ENCODE data around the gene CES4A. TPM values are rescaled to one million over a fixed set of nuclear protein-coding genes. Genes with fewer than 3 reads are reported as not detected.

CES4A gene
- total RNA-seq, 1 experiment from 2014 or later: 0.61 TPM

DNA sequence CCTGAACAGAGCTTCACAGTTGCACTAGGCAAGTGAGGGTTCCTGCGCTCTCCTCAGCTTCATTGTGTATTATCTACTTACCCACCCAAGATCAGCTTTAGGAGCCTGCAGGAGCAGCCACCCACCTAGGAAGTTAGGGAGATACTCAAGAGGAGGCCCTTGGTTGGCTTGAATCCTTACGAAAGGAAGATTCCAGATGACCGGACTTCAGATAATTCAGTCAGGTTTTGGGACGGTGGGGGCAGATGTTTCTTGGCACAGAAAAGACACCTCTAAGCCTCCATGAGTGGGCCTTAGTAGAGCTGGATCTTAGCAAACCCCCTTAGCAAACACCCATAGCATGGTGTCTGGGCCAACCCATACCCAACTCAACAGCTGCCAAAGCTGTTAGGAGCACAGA lies 38.2 kb downstream of the CES4A start (continued):
- no peak for TF ChIP-seq IRF1 (CRISPR knock-in tag; IDR thresholded peaks at IDR 0.05)
- TF ChIP-seq ZNF416 (CRISPR knock-in tag; IDR thresholded peaks at IDR 0.05): no peak
- no peak for TF ChIP-seq NR3C1 (CRISPR knock-in tag; conservative IDR thresholded peaks at IDR 0.05; ENCODE audit: low read depth)
- TF ChIP-seq NR1H2 (CRISPR knock-in tag; IDR thresholded peaks at IDR 0.05): no peak
- no peak for TF ChIP-seq OVOL2 (CRISPR knock-in tag; IDR thresholded peaks at IDR 0.05; ENCODE audit: borderline replicate concordance)
- no peak for TF ChIP-seq SOX15 (CRISPR knock-in tag; IDR thresholded peaks at IDR 0.05)
- TF ChIP-seq ZNF263 (CRISPR knock-in tag; IDR thresholded peaks at IDR 0.05; ENCODE audit: low read depth): no peak
- no peak for TF ChIP-seq ATF1 (CRISPR knock-in tag; IDR thresholded peaks at IDR 0.05)
- TF ChIP-seq, protein P1, sequence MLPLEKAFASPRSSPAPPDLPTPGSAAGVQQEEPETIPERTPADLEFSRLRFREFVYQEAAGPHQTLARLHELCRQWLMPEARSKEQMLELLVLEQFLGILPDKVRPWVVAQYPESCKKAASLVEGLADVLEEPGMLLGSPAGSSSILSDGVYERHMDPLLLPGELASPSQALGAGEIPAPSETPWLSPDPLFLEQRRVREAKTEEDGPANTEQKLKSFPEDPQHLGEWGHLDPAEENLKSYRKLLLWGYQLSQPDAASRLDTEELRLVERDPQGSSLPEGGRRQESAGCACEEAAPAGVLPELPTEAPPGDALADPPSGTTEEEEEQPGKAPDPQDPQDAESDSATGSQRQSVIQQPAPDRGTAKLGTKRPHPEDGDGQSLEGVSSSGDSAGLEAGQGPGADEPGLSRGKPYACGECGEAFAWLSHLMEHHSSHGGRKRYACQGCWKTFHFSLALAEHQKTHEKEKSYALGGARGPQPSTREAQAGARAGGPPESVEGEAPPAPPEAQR (CRISPR knock-in tag; IDR thresholded peaks at IDR 0.05): no peak

DNA sequence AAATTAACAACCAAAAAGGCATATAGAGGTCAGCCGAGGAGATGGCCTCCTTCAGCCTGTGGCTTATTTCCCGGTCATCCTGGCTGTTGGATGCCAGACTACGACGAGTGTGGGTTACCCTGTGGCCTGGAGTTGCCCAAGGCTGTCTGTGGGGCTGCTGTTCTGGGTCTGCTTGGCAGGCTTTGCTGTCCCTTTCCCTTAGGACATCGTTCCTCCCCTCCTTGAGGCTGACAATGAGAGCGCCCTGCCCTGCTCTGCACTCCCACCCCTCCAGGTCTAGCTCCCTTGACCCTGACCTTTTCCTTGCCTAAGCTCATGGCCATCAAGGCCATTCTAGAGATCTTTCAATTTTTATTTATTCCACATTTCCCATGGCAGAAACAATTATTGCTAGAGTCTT lies 38.7 kb downstream of the CES4A start:
- ChIA-PET CTCF (interaction anchor here (1.2 to 5.1 kb wide), 4 partner anchors 10 to 173 kb away, joined by 3 to 51 read pairs (median 4); no protein-coding TSS in a partner anchor), POLR2A (interaction anchor here (0.7 kb wide), 1 partner anchor 125 kb away, joined by 3 read pairs; no protein-coding TSS in a partner anchor)
- no peak for ATAC-seq
- Mint-ChIP-seq H3K9me3 (no peaks in the 10 kb centered on the region), H3K27me3 (ENCODE audit: low read depth) (peaks cover 10% of the 10 kb centered on the region), H3K4me1 (peaks cover 16% of the 10 kb centered on the region; the same call in 1 of the 2 replicates), H3K4me3 (peak overlapping the region; percentile 30; the same call in 1 of the 2 replicates), H3K27ac (no peak overlapping the region), H3K36me3 (peaks cover under 1% of the 10 kb centered on the region; the same call in 1 of the 2 replicates)
- no peak for DNase-seq (ENCODE audit: low spot score)
- no peak for TF ChIP-seq NFYB (CRISPR knock-in tag; conservative IDR thresholded peaks at IDR 0.05; ENCODE audit: low read depth)
- TF ChIP-seq TEAD1 (CRISPR knock-in tag; IDR thresholded peaks at IDR 0.05): no peak
- TF ChIP-seq, protein P2, sequence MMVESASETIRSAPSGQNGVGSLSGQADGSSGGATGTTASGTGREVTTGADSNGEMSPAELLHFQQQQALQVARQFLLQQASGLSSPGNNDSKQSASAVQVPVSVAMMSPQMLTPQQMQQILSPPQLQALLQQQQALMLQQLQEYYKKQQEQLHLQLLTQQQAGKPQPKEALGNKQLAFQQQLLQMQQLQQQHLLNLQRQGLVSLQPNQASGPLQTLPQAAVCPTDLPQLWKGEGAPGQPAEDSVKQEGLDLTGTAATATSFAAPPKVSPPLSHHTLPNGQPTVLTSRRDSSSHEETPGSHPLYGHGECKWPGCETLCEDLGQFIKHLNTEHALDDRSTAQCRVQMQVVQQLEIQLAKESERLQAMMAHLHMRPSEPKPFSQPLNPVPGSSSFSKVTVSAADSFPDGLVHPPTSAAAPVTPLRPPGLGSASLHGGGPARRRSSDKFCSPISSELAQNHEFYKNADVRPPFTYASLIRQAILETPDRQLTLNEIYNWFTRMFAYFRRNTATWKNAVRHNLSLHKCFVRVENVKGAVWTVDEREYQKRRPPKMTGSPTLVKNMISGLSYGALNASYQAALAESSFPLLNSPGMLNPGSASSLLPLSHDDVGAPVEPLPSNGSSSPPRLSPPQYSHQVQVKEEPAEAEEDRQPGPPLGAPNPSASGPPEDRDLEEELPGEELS (CRISPR knock-in tag; IDR thresholded peaks at IDR 0.05): no peak
- TF ChIP-seq, protein P3, sequence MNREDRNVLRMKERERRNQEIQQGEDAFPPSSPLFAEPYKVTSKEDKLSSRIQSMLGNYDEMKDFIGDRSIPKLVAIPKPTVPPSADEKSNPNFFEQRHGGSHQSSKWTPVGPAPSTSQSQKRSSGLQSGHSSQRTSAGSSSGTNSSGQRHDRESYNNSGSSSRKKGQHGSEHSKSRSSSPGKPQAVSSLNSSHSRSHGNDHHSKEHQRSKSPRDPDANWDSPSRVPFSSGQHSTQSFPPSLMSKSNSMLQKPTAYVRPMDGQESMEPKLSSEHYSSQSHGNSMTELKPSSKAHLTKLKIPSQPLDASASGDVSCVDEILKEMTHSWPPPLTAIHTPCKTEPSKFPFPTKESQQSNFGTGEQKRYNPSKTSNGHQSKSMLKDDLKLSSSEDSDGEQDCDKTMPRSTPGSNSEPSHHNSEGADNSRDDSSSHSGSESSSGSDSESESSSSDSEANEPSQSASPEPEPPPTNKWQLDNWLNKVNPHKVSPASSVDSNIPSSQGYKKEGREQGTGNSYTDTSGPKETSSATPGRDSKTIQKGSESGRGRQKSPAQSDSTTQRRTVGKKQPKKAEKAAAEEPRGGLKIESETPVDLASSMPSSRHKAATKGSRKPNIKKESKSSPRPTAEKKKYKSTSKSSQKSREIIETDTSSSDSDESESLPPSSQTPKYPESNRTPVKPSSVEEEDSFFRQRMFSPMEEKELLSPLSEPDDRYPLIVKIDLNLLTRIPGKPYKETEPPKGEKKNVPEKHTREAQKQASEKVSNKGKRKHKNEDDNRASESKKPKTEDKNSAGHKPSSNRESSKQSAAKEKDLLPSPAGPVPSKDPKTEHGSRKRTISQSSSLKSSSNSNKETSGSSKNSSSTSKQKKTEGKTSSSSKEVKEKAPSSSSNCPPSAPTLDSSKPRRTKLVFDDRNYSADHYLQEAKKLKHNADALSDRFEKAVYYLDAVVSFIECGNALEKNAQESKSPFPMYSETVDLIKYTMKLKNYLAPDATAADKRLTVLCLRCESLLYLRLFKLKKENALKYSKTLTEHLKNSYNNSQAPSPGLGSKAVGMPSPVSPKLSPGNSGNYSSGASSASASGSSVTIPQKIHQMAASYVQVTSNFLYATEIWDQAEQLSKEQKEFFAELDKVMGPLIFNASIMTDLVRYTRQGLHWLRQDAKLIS (CRISPR knock-in tag; IDR thresholded peaks at IDR 0.05; ENCODE audit: borderline replicate concordance): no peak
- no peak for TF ChIP-seq NR1H2 (CRISPR knock-in tag; IDR thresholded peaks at IDR 0.05)
- TF ChIP-seq, protein P4, sequence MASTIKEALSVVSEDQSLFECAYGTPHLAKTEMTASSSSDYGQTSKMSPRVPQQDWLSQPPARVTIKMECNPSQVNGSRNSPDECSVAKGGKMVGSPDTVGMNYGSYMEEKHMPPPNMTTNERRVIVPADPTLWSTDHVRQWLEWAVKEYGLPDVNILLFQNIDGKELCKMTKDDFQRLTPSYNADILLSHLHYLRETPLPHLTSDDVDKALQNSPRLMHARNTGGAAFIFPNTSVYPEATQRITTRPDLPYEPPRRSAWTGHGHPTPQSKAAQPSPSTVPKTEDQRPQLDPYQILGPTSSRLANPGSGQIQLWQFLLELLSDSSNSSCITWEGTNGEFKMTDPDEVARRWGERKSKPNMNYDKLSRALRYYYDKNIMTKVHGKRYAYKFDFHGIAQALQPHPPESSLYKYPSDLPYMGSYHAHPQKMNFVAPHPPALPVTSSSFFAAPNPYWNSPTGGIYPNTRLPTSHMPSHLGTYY (CRISPR knock-in tag; IDR thresholded peaks at IDR 0.05): no peak
- TF ChIP-seq, protein P5, sequence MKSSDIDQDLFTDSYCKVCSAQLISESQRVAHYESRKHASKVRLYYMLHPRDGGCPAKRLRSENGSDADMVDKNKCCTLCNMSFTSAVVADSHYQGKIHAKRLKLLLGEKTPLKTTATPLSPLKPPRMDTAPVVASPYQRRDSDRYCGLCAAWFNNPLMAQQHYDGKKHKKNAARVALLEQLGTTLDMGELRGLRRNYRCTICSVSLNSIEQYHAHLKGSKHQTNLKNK (CRISPR knock-in tag; IDR thresholded peaks at IDR 0.05): no peak
- no peak for TF ChIP-seq CREB1 (CRISPR knock-in tag; IDR thresholded peaks at IDR 0.05)
- TF ChIP-seq ZNF423 (CRISPR knock-in tag; IDR thresholded peaks at IDR 0.05): no peak
- TF ChIP-seq, protein P6, sequence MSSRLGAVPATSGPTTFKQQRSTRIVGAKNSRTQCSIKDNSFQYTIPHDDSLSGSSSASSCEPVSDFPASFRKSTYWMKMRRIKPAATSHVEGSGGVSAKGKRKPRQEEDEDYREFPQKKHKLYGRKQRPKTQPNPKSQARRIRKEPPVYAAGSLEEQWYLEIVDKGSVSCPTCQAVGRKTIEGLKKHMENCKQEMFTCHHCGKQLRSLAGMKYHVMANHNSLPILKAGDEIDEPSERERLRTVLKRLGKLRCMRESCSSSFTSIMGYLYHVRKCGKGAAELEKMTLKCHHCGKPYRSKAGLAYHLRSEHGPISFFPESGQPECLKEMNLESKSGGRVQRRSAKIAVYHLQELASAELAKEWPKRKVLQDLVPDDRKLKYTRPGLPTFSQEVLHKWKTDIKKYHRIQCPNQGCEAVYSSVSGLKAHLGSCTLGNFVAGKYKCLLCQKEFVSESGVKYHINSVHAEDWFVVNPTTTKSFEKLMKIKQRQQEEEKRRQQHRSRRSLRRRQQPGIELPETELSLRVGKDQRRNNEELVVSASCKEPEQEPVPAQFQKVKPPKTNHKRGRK (CRISPR knock-in tag; IDR thresholded peaks at IDR 0.05; ENCODE audit: borderline replicate concordance): no peak
- no peak for TF ChIP-seq CREM (CRISPR knock-in tag; IDR thresholded peaks at IDR 0.05)
- TF ChIP-seq ATF1 (CRISPR knock-in tag; IDR thresholded peaks at IDR 0.05): no peak
- no peak for TF ChIP-seq FOXJ3 (CRISPR knock-in tag; IDR thresholded peaks at IDR 0.05; ENCODE audit: borderline replicate concordance)
- no peak for TF ChIP-seq NR3C1 (CRISPR knock-in tag; conservative IDR thresholded peaks at IDR 0.05; ENCODE audit: low read depth)
- no peak for TF ChIP-seq HMGA2 (CRISPR knock-in tag; IDR thresholded peaks at IDR 0.05)
- no peak for TF ChIP-seq ZBTB21 (CRISPR knock-in tag; IDR thresholded peaks at IDR 0.05; ENCODE audit: borderline replicate concordance)

Measured in WTC11 (cell line).